Activated naive CD4-positive, alpha-beta T cell treated with anti-CD3 and anti-CD28 coated beads, Interleukin-2, amount 50 U/mL, for 72 hours (primary cell): Measurements from ENCODE around the gene PCBP3. TPM values are rescaled to one million over a fixed set of nuclear protein-coding genes. Genes with fewer than 3 reads are reported as not detected.
A peak's percentile ranks its signal among the peaks of the same experiment; 100 is the strongest.
"Not testable (repeated sequence)": the region's sequence is repeated elsewhere in the genome, so short reads cannot be mapped to it uniquely, and the experiment has no call there.

Source experiments
- ATAC-seq, 2 donors: fragments of 150-1000 bp; cut with Tn5 transposase; 2 replicates each; pipeline ENCODE4 v1.10.0; 2021; ENCODE audit warnings: mild to moderate bottlenecking in 2 of 2, moderate library complexity in 2 of 2
- DNase-seq, 2 donors: peaks; one replicate each; pipeline ENCODE4 v3.0.0; 2021 to 2022; ENCODE audit warnings: low spot score in 2 of 2
- H3K27ac Mint-ChIP-seq, 2 donors: one replicate each; pipeline ENCODE4 v1.8.0; 2022; ENCODE audit warnings: mild to moderate bottlenecking in 2 of 2, mixed read lengths in 2 of 2
- H3K36me3 Mint-ChIP-seq, 2 donors: one replicate each; pipeline ENCODE4 v1.8.0; 2022; ENCODE audit warnings: mixed read lengths in 2 of 2
- H3K9me3 Mint-ChIP-seq, 2 donors: one replicate each; pipeline ENCODE4 v1.8.0; 2022; ENCODE audit warnings: mixed read lengths in 2 of 2
- total RNA-seq, 2 donors: library from RNA; stranded (reverse); gene quantifications; one replicate each; pipeline ENCODE4 v1.2.3, GENCODE V29; 2022

Gene PCBP3
- total RNA-seq, 2 donors from 2014 or later, result 19.7 to 26.3 TPM

DNA sequence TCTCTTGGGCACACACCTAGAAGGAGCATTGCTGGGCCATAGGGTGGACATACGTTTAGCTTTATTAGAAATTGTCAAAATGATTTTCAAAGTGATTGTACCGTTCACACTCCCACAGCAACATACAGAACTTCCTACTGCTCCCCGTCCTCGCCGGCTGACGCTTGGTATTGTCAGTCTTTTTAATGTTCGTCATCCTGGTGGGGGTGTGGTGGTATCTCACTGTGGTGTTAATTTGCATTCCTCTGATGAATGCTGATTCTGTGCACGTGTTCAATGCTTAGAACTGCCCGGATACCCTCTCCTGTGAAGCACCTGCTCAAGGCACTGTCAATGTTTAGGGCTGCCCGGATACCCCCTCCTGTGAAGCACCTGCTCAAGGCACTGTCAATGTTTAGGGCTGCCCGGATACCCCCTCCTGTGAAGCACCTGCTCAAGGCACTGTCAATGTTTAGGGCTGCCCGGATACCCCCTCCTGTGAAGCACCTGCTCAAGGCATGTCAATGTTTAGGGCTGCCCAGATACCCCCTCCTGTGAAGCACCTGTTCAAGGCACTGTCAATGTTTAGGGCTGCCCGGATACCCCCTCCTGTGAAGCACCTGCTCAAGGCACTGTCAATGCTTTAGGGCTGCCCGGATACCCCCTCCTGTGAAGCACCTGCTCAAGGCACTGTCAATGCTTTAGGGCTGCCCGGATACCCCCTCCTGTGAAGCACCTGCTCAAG is 34.6 kb upstream of the PCBP3 start:
- not testable (repeated sequence) for DNase-seq, H3K27ac Mint-ChIP-seq, H3K36me3 Mint-ChIP-seq, H3K9me3 Mint-ChIP-seq, ATAC-seq

DNA sequence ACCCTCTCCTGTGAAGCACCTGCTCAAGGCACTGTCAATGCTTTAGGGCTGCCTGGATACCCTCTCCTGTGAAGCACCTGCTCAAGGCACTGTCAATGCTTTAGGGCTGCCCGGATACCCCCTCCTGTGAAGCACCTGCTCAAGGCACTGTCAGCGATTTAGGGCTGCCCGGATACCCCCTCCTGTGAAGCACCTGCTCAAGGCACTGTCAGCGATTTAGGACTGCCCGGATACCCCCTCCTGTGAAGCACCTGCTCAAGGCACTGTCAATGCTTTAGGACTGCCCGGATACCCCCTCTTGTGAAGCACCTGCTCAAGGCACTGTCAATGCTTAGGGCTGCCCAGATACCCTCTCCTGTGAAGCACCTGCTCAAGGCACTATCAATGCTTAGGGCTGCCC is 33.9 kb upstream of the PCBP3 start:
- not testable (repeated sequence) for H3K36me3 Mint-ChIP-seq, DNase-seq, H3K9me3 Mint-ChIP-seq, ATAC-seq
- peak overlapping the region in 1 of 2 donors; percentile 11 for H3K27ac Mint-ChIP-seq

DNA sequence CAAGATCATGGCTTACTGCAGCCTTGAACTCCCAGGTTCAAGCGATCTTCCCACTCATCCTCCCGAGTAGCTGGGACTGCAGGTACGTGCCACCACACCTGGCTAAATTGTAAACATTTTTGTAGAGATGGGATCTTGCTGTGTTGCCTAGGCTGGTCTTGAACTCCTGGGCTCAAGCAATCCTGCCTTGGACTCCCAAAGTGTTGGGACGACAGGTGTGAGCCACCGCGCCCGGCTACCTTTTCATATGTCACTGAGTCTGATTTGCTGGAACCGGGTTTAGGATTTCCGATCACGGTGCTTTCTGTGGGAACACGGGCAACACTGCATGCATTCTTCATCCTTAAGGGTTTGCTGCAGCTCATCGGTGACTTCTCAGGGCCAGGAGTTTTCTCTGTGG is 32.2 kb upstream of the PCBP3 start:
- no peak for DNase-seq
- Mint-ChIP-seq H3K9me3 (no peaks in the 10 kb centered on the region), H3K27ac (no peak overlapping the region), H3K36me3 (no peaks in the 10 kb centered on the region)
- no peak for ATAC-seq

DNA sequence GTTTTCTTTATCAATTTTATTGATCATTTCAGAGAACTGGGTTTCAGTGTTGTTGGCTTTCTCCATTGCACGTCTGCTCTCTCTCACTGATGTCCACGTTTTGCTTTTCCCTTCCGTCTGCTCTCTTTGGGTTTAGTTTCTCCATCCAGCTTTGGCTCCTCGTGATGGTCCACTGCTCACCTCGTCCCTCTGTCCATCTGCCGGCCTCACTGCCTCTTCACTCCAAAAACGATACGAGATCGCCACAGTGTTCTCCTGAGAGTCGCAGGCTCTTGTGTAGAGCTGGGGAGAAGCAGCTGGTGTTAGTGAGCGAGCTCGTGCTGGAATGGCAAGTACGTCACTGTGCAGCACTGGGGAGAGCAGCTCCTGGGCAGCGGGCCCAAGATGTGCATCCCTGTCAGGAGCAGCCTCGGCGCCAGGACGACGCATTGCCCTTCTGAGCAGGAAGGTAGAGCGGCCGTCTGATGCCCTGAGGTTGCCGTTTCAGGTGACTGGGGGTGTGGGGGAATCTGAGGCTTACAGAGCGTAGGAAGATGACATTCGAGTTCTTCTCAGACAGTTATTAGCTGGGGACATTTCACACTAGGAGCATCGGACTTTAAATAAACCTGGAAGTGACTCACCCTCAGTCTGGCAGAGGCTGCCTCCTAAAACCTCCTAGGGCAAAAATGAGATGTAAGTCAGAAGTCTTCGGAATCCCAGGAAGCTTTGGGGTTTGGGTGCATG is 31.4 kb upstream of the PCBP3 start:
- ATAC-seq (no peak), DNase-seq (peak in 1 of 2 donors; percentile 40)
- no peaks in the 10 kb centered on the region for H3K9me3 Mint-ChIP-seq
- H3K36me3 Mint-ChIP-seq, result no peaks in the 10 kb centered on the region
- peak overlapping the region in 1 of 2 donors; percentile 24 for H3K27ac Mint-ChIP-seq

DNA sequence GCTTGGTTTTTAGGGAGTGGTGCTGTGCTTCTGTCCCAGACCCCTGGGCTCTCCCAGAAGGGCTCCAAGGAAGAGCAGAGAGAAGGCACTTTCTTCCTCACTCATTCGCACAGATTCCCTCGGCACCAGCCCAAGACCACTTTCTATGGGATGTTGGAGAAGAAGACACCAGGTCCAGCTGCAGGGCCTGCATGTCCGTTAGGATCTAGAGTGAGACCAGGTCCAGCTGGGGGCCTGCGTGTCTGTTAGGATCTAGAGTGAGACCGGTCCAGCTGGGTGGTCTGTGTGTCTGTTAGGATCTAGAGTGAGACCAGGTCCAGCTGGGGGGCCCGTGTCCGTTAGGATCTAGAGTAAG is 30.9 kb upstream of the PCBP3 start:
- H3K9me3 Mint-ChIP-seq, H3K36me3 Mint-ChIP-seq, ATAC-seq, DNase-seq: not testable (repeated sequence)
- H3K27ac Mint-ChIP-seq, result peak overlapping the region in 1 of 2 donors; percentile 24

DNA sequence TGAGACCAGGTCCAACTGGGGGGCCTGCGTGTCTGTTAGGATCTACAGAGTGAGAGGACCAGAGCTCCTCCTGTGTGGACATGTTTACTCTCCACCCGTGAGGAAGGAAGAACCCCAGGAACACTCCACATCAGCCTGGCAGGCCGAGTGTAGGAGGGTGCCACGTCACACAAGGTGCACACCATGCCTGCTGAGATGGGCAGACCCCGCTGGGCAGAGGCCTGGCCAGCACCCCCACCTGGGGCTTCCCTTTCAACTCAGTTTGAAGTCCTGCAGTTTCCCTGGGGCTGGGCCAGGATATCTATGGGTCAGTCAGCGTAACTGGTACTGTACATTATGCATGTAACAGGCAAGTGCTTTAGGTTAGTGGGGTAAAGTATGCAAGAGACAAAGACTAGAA is 30.1 kb upstream of the PCBP3 start:
- no peaks in the 10 kb centered on the region for H3K9me3 Mint-ChIP-seq
- ATAC-seq (no peak), DNase-seq (no peak)
- no peak overlapping the region for H3K27ac Mint-ChIP-seq
- H3K36me3 Mint-ChIP-seq, result no peaks in the 10 kb centered on the region

DNA sequence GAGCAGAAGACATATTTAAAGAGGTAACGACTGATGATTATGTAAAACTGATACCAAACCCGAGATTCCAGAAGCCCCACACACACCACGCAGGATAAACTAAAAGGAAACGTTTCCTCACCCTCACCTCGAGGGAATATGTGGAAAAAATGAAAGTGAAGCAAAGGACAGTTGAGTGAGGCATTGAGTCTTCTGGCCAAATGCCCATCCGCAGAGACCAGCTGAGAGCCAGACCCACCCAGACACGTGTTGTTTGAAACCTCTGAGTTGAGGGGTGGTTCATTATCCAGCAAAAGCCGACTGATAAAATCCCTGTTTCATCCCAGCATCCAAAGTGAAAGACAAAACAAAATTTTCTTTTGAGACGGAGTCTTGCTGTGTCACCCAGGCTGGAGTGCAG is 29.6 kb upstream of the PCBP3 start:
- Mint-ChIP-seq H3K36me3 (no peaks in the 10 kb centered on the region), H3K9me3 (no peaks in the 10 kb centered on the region), H3K27ac (no peak overlapping the region)
- ATAC-seq, result no peak
- no peak for DNase-seq

DNA sequence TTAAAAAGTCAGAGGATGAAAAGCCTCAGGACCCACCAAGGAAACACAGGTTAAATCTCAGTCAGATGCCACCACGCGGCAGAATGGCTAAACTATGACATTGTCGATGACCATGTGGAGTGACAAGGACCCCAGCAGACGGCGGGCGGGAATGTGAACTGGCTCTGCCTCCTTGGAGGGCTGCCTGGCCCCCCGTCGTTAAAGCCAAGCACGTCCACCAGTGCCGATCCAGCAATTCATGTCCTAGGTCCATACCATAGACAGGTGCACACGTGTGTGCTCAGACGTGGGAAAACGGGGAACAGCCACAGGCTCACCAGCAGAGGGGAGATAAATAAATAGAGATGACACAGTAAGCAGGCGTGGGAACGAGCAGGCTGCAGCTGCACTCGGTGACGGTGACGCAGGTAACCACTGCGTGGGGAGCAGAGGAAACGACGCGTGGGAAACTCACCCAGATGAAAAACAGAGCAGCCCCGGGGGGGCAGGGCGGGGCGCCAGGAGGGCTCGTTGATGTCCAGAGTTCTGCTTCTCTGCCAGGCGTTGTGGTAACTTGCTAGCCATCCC is 28.3 kb upstream of the PCBP3 start:
- ATAC-seq, result peak; percentile 95 to 96
- DNase-seq, result peak; percentile 73 to 76
- Mint-ChIP-seq H3K27ac (peak overlapping the region; percentile 17 to 47), H3K9me3 (peaks cover 0 to 6% of the 10 kb centered on the region in 2 donors), H3K36me3 (peaks cover 0 to 7% of the 10 kb centered on the region in 2 donors)

DNA sequence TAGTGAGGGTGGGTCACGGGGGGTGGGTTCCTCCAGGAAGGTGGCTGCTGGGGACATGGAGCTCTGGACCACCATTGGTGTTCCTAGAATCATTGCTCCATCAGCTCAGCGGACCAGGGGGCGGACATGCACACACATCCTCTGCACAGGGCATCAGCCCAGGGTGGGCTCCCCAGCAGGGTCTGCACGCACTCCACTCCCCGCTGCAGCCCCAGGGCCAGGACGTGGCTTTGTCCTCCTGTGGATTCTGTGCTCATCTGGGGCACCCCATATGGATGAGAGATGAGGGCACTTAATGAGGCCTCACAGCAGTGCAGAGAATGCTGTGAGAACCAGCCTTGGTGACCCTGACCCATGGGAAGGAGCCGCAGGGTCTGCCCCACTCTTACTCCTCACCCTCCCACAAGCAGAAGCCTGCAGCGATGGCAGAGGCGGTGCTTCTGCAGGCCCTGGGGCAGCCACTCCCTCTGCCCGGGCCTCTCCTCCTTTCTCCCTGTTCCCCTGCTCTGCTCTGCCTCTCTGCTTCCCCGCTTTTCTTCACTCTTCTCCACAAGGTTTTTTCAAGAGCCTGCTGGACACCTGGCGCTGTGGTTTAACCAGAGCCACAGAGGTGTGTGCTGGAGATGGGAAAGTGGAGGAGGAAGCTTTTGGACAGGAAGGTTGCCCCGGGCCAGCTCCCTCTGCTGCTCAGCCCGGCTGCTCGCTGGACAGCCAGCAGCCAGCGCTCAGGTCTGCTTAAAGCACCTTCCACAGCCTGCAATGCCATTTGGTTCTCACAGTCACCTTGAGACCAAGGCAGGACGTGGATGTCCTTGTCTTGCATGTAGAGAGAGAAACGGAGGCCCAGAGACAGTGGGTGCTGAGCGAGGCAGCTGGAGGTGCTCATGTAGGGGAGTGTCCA is 26.3 kb upstream of the PCBP3 start:
- Mint-ChIP-seq H3K36me3 (peaks cover 0 to 7% of the 10 kb centered on the region in 2 donors), H3K9me3 (peaks cover 0 to 6% of the 10 kb centered on the region in 2 donors), H3K27ac (no peak overlapping the region)
- no peak for ATAC-seq
- DNase-seq, result no peak

DNA sequence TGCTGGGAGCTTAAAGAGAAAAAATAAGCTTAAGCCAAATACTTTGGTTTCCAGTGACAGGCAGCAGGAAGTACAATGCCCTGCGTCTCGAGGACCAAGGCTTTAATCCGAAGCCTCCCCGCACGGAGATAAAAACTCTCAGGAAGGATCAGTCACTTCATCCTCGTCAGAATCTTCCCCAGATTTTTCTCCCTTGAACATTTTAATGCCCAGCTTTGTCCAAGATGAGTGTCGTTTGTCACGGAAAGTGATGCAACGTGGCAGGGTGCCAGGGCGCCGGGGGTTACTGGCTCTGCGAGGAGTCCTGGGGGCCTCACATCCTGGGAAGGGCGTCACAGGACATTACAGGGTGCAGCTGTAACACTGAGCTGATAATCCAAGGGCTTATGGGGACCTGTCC is 25.2 kb upstream of the PCBP3 start:
- ATAC-seq (no peak), DNase-seq (no peak)
- Mint-ChIP-seq H3K27ac (no peak overlapping the region), H3K36me3 (peaks cover 0 to 7% of the 10 kb centered on the region in 2 donors), H3K9me3 (peaks cover 0 to 6% of the 10 kb centered on the region in 2 donors)

DNA sequence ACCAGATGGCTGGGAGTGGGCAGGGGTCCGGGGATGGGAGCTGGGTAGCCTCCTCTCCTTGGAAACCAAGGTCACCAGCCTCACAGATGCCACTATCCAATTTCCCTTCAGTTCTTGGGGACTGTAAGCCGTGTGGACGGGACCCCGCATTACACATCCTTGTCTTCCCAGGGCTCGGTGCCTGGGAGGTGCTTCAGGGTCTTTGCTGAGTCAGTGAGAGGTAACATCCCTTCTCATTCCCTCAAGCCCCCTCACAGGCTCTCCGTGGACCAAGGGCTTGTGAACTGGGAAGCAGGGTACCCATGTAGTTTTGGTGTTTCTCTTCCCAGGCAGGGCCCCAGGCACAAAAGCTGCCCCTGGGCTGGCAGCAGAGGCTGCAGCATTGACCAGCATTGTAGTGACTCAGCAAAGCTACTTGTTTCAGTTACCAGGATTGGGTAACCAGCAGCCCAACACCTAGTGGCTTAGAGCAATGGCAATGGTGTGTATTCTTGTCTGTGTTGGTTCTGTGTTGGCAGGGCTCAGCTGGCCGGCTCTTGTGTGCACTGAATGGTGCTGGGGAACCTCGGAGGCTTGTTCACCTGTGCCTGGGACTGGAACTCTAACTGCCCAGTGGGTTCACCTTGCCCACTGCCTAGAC is 24.6 kb upstream of the PCBP3 start:
- H3K27ac Mint-ChIP-seq, result no peak overlapping the region
- DNase-seq (no peak), ATAC-seq (no peak)
- H3K9me3 Mint-ChIP-seq, result peaks cover 0 to 6% of the 10 kb centered on the region in 2 donors
- H3K36me3 Mint-ChIP-seq, result peaks cover 0 to 7% of the 10 kb centered on the region in 2 donors

DNA sequence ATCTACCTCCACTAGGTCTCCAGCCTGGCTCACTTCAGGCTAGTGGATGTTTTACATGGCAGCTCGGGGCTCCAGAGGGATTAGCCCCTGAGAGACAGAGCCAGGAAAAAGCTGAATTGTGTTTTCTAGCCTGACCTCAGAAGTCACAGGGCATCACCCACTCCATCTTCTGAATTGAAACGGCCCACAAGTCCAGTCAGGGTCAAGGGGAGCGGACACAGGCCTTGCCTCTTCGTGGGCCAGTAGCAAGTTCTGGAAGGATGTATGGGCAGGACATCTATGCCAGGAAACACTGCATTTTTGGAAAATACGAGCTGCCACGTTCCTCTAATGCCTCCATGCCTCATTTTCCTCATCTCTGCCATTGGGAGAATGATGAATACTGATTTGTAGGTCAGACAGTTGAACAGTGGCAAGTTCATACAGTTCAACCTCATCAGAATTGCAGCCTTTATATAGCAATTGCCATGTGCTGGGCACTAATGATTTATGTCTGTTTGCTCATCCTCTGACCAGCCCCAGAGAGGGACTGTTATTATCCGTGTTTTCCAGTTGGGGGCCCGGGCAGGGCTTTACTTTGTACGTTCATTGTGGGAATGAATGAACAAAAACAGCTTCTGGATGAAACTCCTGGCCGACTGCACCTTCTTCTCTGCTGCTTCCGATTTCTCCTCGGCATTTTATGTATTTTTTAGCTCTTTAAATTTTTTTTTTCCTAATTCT is 23.2 kb upstream of the PCBP3 start:
- Mint-ChIP-seq H3K27ac (no peak overlapping the region), H3K36me3 (peaks cover 0 to 7% of the 10 kb centered on the region in 2 donors), H3K9me3 (peaks cover 0 to 6% of the 10 kb centered on the region in 2 donors)
- DNase-seq, result no peak
- no peak for ATAC-seq

DNA sequence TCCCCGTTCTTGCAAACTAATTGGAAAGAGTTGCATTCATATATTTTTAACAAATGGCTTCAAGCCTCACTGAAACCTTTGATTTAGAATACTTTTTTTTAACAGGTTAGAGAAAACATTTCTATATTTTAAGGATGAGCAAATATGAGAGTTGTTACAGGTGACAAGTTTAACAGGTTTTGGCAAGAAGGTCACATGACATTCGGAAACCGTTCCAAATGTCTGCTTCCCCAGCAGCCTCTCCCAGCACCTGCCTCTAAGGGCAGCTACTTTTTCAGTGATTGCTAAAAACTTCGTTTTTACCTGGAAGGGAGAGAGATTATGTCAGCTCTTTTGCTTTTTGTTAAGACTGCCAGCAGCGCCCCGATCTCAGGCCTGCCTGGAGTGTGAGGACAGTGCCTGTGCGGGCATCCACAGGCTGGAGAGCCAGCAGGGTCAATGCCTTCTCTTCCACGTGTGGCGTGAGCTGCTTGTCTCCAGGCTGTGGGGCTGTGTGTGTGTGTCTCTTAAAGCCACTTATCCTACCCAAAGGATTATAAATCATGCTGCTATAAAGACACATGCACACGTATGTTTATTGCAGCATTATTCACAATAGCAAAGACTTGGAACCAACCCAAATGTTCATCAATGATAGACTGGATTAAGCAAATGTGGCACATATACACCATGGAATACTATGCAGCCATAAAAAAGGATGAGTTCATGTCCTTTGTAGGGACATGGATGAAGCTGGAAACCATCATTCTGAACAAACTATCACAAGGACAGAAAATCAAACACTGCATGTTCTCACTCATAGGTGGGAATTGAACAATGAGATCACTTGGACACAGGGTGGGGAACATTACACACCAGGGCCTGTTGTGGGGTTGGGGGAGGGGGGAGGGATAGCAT is 21.8 kb upstream of the PCBP3 start:
- H3K9me3 Mint-ChIP-seq, DNase-seq, H3K36me3 Mint-ChIP-seq, H3K27ac Mint-ChIP-seq, ATAC-seq: not testable (repeated sequence)

DNA sequence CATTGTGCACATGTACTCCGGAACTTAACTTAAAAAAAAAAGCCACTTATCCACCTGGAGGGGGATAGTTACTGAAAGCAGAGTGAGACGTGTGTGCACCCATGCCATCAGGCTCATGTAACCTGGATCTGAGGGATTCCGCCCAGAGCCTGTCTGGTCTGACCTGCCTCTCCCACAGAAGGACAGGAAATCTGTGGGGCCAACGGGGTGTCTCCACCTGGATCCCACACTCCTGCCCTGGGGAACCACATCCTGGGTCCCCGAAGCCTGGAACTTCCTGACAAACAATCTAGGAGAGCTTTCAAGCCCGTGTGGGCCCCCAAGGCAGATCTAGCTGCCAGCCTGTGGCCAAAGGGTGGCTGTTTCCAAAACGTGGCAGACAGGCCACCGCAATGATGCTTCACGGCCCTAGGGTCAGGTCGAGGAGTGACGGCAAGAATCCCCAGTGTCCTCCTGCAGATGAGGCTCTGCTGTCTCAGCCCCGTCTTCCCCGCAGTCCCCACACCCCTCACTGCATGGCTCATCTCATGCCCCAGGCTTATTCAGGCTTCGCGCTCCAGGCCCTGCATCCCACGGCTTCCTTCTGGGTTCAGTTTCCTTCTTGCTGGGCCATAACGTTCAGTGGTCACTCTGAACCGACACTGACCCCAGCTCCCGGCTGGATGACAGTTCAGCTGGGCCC is 21.0 kb upstream of the PCBP3 start:
- ATAC-seq (no peak), DNase-seq (no peak)
- Mint-ChIP-seq H3K9me3 (peaks cover 0 to 6% of the 10 kb centered on the region in 2 donors), H3K36me3 (peaks cover 0 to 7% of the 10 kb centered on the region in 2 donors), H3K27ac (no peak overlapping the region)
